NCI-H526 treated with DMSO at 0.1 percent for 48 hours (cell line): Measurements from ENCODE around the gene C11orf21.

ENCODE experiments used
- DNase-seq: peaks from one replicate; lab custom pipeline; 2025; lab: John Stamatoyannopoulos, UW

Gene C11orf21

DNA sequence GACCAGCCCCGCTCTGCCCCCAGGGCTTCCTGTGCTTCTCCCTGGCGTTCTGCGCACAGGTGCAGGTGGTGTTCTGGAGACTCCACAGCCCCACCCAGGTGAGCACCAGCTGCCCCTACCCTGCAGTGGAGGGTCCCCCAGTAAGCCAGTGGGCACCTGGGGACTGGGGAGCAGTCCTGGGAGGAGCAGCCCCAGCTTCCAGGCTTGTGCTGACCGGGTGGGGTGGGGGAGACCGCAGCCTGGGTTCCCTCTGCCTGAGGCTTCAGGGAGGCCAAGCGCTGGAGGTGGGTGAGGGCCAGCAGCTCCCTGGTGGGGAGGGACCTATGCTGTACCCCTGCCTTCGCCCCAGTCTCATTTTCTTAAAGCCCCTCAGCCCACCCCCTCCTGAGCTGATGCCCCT is 7.0 kb upstream of the C11orf21 start:
- no peak for DNase-seq

DNA sequence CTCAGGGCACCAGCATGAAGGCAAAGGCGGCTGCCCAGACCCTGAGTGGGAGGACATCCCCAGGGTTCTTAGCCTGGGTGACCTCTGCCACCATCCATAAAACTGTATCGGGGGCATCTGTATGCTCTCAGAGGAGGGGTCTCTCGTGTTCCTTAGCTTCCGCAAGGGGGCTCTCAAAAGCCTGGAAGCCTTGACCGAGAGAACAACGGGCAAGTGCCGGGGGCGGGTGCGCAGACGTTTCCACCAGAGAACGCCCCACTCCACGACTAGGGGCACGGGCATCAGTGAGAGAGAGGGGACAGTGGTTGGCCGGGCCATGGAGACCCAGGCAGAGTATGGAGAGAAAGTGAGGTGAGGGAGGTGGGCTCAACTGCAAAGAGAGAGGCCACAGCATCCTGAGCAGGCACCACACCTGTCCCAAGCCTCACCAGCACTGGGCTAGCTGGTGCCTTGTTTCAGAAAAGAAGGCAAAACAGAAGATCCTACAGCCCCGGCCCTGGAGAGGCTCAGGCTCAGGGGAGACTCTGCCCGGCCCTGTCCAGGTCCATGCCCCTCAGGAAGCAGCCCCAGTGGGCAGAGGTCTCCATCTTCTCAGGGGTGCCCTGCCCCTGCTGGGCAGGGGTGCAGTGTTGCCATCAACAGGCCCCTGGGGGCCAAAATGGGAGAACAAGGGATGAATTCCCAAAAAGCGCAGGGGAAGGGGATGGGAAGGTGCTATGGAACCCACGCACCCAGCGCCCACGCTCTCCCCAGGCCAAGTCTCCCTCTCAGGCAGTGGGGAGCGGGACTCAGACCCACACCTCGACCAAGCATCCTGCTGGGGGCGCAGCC is 6.0 kb upstream of the C11orf21 start:
- no peak for DNase-seq

DNA sequence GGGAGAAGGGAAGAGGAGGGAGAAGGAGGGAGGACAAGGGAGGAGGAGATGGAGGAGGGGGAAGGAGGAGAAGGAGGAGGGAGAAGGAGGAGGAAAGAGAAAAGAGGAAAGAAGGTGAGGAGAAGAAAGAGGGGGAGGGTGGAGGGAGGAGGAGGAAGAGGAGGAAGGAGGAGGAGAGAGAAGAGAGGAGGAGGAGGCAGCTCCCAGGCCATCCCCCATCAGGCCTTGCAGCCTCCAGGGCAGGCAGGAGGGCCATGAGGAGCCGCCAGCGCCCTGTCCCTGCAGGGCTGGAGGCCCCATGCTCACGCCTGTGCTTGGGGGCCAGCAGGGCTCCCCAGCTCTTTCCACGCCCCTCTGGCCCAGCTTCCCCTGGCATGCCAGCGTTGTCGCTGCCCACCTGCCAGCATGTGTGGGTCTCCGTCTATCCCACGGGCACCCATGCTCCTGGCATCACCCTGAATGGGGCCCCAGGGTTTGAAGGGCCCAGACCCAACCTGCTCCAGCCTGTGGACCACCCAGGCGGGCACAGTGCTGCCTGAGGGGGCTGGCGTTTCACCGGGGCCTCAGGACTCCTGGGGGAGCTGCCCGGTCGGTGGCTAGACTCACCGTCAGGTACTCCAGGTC is 5.3 kb upstream of the C11orf21 start:
- no peak for DNase-seq

DNA sequence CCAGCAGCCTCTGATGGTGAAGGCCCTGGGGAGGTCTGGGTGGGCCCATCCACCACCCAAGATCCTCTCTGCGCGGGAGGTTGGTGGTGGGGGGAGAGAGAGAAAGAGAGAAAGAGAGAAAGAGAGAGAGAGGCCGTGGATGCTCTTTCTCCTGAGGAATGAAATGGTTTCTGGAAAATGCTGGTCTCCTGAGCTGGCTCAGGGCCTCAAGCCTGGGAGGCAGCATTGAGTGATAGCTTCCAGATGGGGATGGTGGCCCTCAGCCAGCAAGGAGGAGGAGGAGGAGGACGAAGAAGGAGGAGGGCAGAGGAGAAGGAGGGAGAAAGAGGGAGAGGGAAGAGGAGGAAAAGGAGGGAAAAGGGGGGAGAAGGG is 4.7 kb upstream of the C11orf21 start:
- DNase-seq, result no peak

DNA sequence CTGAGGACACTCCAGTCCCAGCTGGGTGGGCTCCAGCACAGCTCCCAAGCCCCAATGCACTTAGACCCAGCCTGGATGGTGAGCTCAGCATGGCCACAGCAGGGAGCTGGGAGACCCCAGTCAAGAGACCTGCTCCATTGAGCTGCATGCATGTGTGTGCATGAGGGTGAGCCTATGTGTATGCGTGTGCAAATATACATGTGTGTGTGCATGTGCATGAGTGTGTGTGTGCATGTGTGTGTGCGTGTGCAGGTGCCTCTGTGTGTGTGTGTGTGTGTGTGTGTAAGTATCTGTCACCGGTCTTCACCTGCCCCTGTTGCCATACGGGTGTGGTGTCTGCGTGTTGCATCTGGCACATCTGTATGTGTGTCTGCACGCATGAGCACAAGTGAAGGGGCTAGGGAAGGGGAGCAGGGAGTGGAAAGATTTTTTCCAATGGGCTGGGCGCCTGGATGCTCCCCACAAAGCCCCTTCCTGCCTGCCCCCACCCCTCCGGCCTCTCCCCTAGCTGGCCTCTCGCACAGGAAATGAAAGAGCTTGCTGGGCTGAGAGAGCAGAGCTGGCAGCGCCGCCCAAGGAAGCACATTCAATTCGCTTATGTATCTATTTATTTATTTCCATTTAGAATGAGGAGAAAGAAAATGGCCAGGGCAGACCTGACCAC is 4.2 kb upstream of the C11orf21 start:
- no peak for DNase-seq

DNA sequence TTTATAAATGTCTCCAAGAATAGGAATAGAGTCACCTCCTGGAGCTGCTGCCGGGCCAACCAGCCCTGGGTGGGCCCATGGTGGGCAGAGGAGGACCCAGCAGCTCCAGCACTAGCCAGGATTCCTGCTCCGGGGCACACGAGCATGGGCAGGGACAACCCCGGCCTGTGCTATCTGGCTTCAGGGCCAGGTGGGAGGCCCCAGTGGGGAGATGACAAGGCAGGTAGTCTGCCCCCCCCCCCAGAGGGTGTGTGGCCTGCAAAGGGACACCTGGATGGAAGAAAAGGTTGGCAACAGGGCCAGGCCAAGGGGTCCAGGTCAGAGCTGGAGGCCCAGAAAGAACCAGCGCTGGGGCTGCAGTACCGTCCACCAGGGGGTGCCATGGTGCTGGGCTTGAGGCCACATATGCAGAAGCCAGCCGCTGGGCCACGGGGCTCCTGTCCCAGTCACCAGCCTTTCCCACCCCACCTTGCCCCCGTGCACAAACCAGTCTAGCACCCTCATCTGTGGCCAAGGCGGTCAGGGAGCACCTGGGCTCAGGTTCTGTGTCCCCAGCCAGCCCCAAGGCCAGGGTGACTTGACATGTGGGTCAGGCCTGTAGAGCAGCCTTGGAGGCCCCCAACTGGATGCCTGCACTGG is 3.5 kb upstream of the C11orf21 start:
- DNase-seq, result peak; percentile 42

DNA sequence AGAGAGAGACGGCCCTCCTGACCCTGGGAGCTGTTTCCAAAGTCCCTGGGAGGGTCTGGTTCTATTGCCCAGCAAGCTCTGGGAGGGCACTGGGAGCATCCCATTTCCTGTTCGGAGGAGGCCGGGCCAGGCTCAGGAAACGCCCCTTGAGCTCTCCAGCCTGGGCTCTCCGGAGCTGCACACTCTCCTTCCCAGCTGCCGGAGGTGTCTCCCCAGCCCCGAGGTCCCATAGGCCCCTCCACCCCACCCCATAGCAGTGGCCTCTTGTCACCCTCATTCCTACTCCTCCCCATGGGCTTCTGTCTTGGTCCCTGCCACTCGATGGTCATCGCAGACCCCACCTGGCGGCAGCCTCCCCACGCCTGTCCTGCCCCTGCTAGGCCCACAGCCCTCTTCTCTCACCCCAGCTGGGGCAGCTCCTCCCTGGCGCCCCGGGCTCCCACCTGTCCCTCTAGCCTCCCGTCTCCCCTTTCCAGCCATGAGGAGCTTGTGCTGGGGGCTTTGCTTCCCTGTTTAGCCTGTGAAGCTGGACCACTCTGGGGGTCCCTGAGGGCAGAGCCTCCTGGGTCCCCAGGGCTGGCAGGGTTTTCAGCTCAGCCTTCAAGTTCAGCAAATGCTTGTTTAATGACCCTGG is 2.9 kb upstream of the C11orf21 start:
- no peak for DNase-seq

DNA sequence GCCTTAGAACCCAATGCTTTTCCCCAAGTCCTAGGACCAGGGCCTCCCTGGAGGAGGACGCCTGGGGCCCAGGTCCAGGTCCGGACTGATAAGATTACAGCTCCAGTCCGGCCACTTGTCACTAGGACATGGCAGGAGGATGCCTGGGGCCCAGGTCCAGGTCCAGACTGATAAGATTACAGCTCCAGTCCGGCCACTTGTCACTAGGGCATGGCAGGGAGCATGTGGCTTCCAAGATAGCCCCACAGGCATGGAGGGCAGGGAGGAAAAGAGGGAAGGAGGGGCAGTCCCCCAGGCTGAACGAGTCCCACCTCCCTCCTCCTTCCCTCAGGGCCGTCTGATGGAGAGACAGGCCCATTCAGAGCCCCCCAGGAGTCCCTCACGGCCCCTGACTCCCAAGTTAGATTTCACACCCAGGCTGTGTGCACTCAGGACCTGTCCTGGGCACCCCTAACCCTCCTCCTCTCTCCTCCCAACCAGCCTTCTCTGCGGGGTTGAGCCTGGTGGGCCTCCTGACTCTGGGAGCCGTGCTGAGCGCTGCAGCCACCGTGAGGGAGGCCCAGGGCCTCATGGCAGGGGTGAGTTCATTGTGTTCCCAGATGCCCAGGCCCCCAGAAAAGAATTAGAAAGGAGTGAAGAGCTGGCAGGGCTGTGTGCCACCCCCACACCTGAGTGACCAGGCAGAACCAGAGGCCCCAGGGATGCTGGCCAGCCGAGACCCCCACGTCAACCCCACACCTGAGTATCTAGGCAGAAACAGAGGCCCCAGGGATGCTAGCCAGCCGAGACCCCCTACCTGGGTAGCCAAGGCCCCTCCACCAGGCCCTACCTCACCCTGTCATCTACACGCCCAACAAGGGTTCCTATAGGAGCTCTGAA is 2.1 kb upstream of the C11orf21 start:
- DNase-seq, result no peak

DNA sequence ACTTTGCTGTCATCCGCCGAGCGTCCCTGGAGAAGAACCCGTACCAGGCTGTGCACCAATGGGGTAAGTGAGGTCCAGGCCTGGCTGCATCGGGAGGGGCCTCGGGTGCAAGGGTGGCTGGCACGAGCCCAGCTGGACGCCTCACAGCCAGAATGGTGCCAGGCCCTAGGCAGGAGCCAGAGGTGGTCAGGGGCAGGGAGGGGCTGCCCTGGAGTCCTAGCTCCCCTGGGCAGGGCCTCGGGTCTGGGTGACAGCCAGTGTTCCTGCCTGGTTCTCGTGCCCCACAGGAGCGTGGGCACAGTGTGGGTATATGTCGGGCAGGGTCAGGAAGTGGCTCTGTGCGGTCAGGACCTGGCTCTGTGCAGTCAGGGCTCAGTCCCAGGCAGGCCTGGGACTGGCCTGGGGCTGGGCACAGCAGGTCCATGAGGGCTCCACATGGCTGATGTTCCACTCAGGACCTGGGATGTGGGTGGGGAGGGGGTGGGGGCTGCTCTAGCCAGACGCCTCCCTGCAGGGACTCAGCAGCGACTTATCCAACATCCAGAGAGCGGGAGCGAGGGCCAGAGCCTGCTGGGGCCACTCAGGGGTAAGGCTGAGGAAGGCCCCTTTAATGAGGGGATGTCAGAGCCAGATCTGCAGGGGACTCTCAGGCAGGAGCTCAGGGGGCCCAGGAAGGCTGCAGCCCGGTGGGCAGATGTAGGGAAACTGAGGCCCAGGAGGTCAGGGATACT is 1.3 kb upstream of the C11orf21 start:
- no peak for DNase-seq

DNA sequence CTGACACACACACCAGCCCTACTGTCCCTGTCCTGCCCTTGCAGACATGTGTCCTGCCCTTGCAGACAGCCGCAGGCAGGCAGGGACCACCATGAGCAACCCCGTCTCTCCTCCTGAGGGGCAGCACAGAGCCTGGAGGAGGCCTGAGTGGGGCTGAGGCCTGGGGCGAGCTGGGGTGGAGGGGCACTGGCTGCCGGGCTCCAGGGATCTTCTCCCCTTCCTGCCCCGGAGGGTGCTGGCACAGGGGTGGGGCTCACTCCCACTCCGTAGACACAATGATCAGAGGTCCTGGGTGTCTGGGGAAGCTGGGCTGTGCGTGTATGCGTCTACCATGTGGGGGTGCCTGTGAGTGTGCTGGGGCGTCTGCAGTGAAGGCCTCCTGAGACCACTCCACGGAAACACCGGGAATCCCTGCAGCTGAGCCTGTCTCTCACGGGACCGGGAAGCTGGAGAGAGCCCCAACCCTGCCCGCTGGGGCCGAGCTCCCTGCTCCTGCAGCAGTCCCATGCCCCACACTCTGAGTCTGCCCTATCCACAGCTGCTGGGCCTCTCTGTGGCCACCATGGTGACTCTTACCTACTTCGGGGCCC is 683 bp upstream of the C11orf21 start:
- no peak for DNase-seq

DNA sequence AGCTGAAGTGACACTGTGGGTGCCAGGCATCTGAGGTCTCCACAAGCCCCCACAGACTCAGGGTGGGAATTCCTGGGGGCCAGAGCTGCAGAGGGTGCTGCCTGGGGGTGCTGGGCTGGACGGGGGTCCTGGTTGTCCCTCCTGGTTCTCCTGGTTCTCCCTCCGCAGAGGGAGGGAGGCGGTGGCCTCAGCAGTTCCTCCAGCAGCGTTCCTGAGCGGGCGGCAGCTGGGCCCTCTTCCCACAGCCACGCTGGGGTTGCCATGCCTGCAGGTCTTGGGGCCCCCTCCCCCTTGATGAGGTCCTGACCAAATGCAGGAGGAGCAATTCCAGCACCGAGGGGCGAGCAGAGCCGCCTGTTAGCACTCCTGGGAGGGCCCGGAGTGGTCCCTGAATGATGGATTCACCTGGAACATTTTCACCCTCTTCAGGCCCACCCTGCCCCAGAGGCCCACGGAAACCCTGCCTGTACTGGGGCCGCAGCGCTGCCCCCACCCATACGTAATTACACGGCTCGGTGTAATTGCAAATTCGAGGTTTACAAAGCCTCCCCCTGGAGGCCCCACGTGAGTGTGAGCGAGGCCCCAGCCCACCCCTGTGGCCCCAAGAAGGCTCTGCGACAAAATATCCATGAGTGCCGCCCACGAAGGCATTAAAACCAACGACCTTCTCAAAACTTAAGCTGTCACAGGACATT is 635 bp downstream of the C11orf21 start:
- no peak for DNase-seq

DNA sequence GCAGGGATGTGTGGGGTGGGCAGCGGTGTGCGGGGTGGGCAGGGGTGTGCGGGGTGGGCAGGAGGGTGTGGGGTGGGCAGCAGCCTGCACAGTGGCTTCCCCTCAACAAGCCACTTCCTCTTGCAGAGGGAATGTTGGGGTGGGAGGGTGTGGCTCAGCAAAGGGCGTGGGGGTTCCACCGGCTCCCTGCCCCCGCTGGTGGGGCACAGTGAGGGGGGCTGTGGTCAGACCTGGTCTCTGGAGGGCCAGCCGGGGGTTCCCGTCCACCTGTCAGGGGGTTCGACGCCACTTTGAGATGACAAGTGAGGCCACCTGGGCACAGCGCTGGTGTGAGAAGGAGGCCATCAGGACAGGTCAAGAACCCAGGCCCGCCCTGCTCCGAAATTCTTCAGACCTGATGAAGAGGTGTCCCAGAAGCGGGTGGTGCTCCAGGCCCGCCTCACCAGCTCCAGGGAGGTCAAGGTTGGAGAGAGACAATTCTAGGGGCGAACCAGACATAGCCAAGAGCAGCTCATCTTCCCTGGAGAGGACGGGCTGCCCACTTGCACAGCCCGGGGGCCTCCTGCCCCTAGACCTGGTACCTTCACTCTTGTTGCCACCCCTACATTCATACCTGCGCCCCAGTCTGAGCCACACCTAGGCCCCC is 1.3 kb downstream of the C11orf21 start:
- no peak for DNase-seq

DNA sequence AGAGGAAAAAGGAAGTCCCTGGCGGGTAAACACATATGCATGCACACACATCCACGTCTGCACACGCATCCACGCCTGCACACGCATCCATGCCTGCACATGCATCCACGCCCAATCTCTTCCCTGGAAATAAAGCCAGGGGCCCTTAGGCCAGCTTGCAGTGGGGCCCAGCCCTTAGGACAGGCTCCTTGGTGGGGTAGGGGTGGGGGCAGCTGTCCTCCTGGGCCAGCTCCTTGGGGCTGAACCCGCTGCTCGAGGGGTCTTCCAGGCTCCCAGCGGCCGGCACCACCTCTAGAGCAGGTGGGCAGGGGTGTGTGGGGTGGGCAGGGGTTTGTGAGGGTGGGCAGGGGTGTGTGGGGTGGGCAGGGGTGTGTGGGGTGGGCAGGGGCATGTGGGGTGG is 1.9 kb downstream of the C11orf21 start:
- DNase-seq, result no peak

DNA sequence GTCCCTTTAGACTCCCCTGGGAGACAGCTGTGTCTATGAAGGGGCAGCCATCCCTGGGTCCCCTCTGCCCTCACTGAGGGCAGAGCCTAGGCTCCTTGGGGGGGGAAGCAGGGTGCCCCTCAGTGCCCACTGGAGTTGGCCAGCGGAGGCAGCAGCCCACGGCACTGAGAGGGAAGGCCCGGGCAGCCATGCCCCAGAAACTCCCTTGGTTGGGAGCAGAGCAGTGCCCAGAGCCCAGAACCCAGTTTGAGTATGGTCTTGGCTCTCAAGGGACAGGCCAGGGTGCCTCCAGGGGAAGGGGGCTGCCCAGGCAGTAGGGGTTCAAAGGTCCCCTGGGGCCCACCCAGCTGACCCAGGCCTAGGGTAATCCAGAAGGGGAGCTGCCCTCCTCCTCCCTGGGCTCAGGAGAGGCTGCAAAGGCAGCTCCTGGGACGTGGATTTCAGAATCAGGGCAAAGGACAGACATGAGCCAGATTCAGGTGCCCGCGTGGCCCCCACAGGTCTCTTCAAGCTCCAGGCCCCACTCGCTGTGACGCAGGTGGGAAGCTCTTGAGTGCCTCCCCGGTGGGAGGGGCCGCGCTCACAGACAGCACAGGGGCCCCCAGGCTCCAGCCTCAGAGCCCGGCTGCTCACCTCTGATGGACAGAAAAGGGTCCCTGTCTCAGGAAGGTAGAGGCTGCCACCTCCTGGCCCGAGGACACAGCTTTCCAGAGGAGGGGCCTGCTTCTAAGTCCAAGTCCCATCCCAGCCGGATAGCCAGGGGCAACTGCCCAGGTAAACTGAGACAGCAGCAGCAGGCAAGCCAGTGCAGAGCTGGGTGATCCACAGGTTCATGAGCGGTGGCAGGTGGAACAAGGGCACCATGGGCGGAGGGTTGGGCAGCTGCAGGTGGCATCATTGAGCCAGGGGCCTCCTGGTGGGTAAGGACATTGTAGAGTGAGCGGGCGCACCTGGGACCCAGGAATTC is 2.6 kb downstream of the C11orf21 start:
- peak; percentile 76 for DNase-seq

DNA sequence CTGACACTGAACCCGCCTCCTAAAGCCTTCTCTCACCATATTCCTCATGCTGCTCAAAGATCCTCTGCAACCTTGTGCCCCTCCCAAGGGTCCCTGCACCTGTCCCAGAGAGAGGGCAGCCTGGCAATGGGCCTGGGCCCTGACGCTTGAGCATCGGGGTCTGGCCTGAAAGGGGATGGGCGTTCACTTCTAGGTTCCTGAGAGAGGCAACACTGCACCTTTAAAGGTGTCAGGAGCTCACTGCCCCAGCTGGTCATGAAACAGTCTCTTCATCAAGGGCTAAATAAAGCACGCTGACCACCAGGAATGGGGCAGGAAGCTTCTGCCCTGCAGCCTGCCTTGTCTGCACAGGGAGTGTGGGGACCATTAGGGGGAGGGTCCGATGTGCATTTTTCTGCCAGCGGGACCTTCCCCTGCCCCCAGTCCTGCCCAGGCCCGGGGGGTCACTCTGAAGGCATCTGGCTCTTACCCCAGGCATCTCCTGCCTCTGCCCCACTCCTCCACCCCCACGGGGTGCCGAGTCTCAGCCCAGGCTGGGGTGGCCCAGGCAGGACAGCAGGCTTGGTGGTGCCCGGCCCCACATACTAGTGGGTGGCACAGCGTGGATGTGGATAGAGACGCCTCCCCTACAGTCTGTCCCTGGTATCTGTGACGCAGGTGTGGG is 3.5 kb downstream of the C11orf21 start:
- no peak for DNase-seq

DNA sequence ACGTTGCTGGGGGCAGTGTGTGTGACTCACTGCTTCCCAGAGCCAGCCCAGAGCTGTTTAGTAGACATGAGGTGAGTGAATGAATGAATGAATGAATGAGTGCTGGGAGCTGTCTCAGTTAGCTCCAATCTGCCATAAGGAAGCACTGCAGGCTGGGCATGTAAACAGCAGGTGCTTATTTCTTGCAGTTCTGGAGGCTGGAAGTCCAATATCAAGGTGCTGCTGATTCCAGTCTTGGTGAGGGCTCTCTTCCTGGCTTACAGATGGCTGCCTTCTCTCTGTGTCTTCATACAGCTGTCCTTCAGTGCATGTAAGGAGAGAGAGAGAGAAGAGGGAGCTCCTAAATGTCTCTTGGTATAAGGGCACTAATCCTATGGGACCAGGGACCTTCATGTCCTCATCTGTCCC is 4.1 kb downstream of the C11orf21 start:
- DNase-seq, result no peak

DNA sequence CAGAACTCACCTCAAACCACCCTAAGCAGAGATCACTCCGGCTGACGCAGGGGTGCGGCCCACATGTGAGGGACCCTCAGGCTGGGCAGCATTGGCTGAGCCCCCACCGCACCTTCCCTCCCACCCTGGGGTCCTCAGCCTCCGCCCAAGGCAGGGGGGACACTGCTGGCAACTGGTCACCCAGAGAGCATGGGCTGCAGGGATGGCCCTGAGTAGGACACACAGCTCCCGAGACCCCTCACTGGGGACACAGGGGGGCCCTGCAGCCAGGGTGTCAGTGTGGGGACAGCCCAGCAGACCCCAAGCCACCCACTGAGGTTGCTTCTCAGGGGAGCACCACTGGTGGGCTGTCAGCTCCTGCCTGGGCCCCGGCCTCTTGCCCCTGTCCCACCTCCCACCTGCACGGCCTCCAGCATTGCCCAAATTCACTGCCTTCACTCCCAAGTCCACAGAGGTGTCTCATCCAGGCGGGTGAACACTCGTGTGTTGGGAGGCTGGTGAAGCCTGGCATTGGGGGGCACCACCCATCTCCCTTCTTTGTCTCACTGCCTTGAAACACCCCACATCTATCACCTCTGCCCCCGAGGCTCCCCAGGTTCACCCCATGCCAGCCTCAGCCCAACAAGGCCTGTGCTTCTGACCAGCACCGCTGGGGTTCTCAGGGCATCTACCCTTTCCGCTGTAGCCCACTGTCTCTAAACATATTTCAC is 4.7 kb downstream of the C11orf21 start:
- no peak for DNase-seq
